ENCODE results near the gene CHTF8.
A peak's percentile ranks its signal among the peaks of the same experiment; 100 is the strongest.
"Not testable (repeated sequence)": the region's sequence is repeated elsewhere in the genome, so short reads cannot be mapped to it uniquely, and the experiment has no call there.

CHTF8 gene

DNA sequence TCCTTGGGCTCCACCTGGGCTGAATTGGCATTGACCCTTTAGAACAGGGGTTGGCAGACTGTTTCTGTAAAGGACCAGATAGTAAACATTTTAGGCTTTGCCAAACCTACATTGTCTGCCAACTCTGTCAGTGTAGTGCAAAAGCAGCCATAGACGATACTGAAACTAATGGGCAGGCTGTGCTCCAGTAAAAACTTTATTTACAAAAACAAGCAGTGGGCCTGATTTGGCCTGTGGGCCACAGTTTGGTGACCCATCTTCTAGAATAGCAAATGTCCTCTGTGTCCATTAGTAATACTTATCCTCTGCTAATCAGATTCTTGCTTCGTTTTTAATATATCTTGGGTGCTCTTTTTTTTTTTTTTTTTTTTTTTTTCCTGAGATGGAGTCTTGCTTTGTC lies 6.2 kb upstream of the CHTF8 start:
- no peak for DNase-seq (ENCODE audit: low spot score)

- DNase-seq (ENCODE audit: low spot score), result no peak
Measured at GRCh38 chr16:69133373-69133954, 1.1 kb upstream of the CHTF8 start.

DNA sequence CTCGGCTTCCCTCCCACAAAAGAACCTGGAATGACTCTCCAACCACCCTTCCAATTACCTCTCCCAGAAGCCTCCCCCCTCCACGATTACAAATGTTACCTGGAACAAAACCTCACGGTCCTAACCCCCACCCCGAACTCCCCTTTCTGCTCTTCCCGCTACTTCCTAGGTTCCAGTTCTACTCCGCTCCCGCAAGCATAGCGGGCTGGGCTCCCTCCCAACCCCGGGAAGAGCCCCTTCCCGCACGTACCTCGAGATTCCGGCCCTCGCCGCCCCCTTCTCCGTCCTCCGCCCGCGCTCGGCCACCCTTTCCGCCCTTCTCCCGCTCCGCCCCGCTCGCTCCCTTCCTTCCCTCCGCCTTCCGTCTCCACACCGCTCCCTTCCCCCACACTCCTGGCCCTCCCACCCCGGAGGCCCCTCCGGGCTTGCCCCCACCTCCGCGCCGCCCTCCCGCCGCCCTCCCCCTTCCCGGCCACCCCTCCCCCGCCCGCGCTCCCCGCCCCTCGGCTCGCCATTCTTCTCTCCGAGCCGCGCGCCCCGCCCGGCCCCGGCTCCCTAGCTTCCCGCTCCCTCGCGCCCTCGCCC lies 457 bp downstream of the CHTF8 start:
- DNase-seq (ENCODE audit: low spot score), result peak; percentile 93

DNA sequence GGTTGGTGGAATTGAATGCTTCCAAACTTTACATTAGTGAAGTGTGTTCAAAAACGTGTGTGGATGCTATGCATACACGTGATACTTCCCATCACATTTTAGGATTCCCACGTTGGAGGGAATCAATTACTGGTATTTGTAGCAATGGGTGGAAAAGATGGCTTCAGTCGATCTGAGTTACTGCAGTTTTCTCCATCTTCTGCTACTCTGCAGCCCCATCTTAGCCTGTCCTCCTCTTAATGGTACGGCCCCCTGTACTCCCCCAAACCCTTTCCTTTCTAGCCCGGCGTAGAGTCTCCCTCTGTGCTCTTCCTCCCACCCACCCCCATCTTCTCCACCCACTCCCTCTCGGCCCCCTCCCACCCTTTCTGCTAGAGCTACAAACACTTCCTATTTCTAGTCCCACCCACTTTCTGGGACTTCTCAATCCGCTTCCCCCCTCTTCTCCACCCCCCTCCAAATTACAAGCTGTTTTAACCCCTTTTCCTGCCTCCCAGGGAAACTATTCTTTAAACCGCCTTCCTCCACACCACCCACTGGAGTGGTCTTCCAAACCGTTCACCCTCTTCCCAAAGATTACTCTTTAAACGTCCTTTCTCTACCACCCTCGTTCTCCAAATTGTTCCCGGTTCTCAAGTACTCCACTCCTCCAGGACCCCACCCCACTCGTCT lies 1.1 kb downstream of the CHTF8 start:
- DNase-seq (ENCODE audit: low spot score), result peak; percentile 54

DNA sequence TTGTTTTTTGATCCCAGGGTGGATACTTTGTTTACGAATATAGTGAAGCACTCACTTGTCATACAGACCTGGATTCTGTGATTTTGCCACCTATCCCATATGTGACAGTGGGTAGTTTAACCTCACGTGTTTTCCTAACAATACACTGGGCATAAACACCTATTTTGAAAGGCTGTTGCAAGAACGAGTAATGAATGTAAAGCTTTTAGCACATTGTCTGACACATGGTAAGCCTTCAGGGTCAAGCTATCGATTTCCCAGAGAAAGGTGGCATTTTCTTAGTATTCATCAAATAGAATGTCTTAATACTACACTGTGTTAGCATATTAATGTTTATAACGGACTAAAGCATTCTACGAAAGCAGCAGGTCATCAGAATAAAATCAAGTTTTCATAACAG lies 1.9 kb downstream of the CHTF8 start:
- no peak for DNase-seq (ENCODE audit: low spot score)

GRCh38 chr16:69127966-69128510 lies 4.3 kb downstream of the CHTF8 start:
- DNase-seq (ENCODE audit: low spot score), result no peak

DNA sequence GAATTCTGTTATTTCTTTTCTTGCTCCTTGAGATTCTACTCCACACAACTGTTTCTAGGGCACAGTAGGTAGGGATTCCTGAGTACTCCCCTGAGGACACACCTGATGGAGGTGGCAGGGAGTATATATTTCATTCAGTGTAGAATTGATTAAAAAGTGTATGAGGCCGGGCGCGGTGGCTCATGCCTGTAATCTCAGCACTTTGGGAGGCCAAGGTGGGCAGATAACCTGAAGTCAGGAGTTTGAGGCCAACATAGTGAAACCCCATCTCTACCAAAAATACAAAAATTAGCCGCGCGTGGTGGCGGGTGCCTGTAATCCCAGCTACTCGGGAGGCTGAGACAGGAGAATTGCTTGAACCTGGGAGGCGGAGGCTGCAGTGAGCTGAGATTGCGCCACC lies 5.6 kb downstream of the CHTF8 start:
- not testable (repeated sequence) for DNase-seq (ENCODE audit: low spot score)

DNA sequence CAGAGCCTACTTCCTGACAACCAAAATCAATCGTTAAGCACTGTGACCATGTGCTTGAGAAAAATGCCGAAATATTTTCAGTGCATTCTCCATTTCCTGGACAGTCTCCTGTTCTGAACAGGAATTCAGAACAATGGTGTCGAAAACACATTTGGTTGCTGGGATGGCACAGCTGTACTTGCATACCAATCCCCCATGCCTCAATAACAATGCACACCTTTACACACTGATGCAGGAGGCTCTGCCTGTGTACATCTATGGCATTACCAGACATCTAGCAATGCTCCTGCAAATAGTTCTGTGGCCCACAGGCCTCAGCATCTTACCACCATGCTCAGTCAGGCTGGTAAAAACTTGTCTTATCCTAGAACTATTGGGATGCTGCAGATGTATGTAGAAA lies 6.2 kb downstream of the CHTF8 start:
- no peak for DNase-seq (ENCODE audit: low spot score)

GRCh38 chr16:69124961-69125360 lies 7.4 kb downstream of the CHTF8 start:
- not testable (repeated sequence) for DNase-seq (ENCODE audit: low spot score)

DNA sequence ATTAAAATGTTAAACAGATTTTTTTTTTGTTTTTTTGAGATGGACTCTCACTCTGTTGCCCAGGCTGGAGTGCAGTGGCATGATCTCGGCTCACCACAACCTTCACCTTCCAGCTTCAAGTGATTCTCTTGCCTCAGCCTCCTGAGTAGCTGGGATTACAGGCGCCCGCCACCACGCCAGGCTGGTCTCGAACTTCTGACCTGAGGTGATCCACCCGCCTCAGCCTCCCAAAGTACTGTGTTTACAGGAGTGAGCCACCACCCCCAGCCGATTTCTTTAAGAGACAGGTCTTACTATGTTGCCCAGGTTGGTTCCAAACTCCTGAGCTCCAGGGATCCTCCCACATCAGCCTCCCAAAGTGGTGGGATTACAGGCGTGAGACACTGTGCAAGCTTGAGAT lies 8.0 kb downstream of the CHTF8 start:
- not testable (repeated sequence) for DNase-seq (ENCODE audit: low spot score)

DNA sequence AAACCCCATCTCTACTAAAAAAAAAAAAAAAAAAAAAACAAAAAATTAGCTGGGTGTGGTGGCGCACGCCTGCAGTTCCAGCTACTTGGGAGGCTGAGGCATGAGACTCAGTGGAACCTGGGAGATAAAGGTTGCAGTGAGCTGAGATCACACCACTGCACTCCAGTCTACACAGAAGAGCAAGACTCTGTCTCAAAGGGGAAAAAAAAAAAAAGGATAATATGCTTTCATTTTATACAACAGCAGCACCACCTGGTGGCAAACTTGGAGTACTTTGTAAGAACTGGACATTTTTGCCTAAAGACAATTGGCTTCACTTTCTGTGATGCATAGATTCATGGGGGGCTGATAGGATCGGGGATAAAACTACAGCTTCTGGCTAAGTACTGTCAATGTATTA lies 8.5 kb downstream of the CHTF8 start:
- peak; percentile 56 for DNase-seq (ENCODE audit: low spot score)

- no peak for DNase-seq (ENCODE audit: low spot score)
Measured at GRCh38 chr16:69120096-69120664, 12.2 kb downstream of the CHTF8 start.

- DNase-seq (ENCODE audit: low spot score), result no peak
Measured at GRCh38 chr16:69119536-69119935, 12.9 kb downstream of the CHTF8 start.

DNA sequence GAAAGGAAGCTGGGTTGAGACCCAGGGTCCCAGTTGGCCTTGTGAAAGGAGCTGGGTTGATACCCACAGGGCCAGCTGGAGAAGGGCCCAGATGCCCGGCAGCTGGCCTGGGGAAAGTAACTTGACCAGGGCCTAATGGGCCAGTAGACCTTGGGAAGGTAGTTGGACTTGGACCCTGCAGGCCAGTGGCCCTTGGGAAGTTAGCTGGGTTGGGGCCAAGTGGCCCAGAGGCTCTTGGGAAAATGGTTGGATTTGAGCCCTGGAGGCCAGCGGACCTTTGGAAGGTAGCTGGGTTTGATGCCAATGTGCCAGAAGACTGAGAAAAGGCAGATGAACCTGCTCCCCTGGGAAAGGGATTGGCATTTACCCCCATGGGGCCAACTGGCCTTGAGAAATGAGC lies 13.4 kb downstream of the CHTF8 start:
- DNase-seq (ENCODE audit: low spot score), result no peak

- no peak for DNase-seq (ENCODE audit: low spot score)
Measured at GRCh38 chr16:69118468-69118867, 13.9 kb downstream of the CHTF8 start.

DNA sequence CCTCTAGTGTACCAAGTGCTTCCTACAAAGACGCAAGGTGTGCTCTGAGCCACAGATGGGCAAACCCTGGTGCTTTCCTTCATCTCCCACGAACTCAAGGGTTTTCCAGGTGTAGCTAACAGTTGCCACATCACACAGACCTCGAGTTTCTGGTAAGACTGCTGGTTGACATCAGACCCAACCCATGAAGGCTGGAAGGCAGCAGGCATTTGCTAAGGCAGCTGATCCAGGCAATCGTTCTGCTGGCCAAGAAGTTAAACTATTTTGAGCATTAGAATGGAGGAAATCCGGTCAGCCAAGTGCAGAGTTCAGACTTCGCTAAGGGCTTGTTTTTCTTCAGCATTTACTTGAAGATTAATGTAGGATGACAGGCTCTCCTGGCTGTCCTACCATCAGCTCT lies 15.5 kb downstream of the CHTF8 start:
- no peak for DNase-seq (ENCODE audit: low spot score)

GRCh38 chr16:69116256-69116875 lies 16.0 kb downstream of the CHTF8 start:
- DNase-seq (ENCODE audit: low spot score), result no peak

DNA sequence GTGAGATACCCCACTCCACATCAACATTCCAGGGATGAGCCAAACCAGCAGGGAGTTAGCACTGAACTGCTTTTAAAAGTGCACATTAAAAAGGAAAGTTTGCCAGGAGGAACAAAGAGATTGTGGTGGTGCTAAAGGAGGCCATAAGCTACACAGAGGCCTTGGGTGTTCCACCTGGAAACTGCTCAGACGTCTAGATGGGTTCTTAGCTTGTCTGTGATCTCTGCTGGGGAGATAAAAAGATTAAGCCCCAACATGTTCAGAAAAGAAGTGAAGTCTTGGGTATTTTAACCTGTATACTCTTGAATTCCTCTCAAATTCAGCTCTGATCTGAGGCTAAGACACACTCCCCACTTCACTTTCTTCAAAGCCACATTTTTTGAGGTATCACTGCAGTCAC lies 16.6 kb downstream of the CHTF8 start:
- DNase-seq (ENCODE audit: low spot score), result no peak

GRCh38 chr16:69115361-69115760 lies 17.0 kb downstream of the CHTF8 start:
- no peak for DNase-seq (ENCODE audit: low spot score)

DNA sequence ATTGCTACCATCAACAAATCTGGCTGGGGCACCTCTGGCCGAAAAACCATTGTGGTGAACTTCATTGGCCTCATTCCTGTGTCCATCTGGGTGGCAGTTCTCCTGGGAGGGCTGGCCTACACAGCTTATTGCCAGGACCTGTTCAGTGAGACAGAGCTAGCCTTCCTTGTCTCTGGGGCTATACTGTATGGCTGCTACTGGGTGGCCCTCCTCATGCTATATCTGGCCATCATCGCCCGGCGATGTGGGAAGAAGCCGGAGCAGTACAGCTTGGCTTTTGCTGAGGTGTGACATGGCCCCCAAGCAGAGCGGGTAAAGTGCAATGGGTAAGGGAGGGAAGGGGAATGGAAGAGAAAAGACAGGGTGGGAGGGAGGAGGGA lies 17.4 kb downstream of the CHTF8 start:
- DNase-seq (ENCODE audit: low spot score), result no peak

DNA sequence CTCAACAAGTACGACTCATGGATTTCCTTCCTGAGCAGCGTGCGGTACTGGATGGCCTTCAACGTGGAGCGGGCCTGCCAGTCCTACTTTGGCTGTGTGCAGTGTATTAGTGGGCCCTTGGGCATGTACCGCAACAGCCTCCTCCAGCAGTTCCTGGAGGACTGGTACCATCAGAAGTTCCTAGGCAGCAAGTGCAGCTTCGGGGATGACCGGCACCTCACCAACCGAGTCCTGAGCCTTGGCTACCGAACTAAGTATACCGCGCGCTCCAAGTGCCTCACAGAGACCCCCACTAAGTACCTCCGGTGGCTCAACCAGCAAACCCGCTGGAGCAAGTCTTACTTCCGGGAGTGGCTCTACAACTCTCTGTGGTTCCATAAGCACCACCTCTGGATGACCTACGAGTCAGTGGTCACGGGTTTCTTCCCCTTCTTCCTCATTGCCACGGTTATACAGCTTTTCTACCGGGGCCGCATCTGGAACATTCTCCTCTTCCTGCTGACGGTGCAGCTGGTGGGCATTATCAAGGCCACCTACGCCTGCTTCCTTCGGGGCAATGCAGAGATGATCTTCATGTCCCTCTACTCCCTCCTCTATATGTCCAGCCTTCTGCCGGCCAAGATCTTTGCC lies 17.9 kb downstream of the CHTF8 start:
- DNase-seq (ENCODE audit: low spot score), result no peak

GRCh38 chr16:69113216-69113615 lies 19.2 kb downstream of the CHTF8 start:
- DNase-seq (ENCODE audit: low spot score), result no peak

Measured in hepatic stellate cell (primary cell).